Mesangial cell (primary cell): ENCODE data around the gene GNL2. TPM values are rescaled to one million over a fixed set of nuclear protein-coding genes. Genes with fewer than 3 reads are reported as not detected.

Source experiments
- total RNA-seq: library from RNA; depleted of rRNA; stranded (reverse); fragments of >200 nt; gene quantifications from 2 replicates; pipeline ENCODE4 v1.2.3, GENCODE V29; 2015

Gene GNL2
- 27.5 and 30.5 TPM in 2 replicates for total RNA-seq

DNA sequence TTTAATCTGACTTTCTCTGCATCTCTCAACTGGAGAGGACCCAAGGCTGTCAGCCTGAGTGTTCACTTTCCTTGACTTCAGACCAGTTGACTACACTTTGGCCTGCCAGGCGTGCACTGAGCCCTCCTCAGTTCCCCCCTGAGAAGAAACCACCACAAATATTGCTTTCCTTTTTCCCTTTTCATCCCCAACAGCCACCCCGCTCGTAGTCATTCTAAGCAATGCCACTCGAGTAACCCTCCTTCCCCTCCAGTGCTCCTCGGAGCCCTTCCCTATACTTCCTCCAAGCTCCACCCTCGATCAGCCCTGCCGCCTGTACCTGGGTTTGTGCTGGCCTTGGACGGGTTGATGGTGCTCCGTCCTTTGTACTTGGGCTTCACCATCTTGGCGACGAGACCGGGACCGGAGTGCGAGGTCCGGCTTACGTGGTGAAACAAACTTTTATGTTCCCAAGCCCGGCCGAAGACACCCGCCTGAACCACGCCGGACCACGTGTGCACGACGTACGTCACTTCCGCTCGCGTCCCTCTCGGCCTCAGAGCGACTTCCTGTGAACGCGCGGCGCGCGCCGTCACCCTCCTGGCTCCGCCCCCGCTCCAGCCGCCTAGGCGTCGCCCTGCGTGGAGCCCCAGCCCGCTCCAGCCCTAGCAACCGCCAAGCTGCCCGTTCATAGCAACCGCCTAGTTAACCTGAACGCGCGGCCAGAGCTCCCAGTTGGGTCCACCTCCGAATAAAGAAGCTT is at the start of gene GNL2:
Gene GNL2 (minus strand): TSS at position 498 of the 742 bp plus-strand sequence. CDS start 115 bp downstream, at position 383.

DNA sequence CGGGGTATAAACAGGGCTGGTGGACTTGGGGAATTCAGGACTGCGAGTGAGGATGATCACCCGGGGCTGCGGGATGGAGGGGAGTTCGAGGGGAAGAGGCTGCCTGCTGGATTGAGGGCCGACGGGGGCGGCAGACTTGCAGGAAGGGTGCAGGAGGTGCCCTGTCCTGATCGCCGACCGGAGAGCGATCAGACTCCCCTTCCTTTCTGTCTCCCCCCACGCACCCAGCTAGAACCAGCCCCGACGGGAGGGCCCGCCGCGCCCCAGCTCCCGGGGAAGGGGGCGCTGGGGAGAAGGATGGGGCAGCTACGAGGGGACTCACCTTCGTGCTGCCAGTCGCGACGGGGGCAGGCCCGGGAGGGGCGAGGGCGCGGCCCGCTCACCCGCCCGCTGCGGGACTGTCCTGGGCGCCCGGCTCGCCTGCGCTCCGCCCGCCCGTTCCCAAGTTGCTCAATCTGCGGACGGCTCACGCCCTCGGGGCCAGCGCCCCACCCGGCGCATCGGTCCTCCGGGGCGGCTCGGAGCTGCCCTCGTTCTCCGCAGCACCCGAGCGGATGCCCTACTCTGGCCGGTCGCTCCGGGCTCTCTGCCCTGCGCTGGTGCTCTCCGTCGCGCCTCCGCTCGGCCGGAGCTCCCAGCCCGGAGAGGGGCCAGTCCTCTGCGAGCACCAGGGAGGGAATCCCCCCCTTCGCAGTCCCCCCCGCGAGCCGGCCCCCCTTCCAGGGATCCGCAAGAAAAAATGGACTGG is 38.7 kb upstream of the GNL2 start, which contains the start of gene RSPO1:
Gene RSPO1 (minus strand): TSS at position 649 of the 748 bp plus-strand sequence. CDS start 5,231 bp downstream, outside the sequence.

DNA sequence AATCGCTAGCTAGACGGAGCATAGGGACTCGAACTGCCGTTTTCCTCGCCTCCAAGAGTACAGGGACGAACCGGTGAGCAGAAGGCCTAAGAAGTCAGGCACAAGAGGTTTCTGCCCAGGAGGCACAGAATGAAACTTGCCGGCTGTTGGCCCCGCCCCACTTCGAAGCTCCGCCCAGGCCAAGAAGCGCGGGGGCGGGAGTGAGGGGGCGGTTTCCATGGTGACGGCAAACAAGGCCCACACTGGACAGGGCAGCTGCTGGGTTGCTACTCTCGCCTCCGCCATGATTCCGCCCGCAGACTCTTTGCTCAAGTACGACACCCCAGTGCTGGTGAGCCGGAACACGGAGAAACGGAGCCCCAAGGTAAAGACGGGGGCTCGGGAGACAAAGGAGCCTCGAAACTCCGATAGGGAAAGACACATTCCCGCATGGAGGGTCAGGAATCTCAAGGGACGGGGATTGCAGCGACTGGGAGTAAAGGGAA is 39.0 kb downstream of the GNL2 start, which contains the start of gene DNALI1:
Gene DNALI1 (plus strand): TSS at position 229 of the 485 bp plus-strand sequence. CDS start 55 bp downstream, at position 284.

DNA sequence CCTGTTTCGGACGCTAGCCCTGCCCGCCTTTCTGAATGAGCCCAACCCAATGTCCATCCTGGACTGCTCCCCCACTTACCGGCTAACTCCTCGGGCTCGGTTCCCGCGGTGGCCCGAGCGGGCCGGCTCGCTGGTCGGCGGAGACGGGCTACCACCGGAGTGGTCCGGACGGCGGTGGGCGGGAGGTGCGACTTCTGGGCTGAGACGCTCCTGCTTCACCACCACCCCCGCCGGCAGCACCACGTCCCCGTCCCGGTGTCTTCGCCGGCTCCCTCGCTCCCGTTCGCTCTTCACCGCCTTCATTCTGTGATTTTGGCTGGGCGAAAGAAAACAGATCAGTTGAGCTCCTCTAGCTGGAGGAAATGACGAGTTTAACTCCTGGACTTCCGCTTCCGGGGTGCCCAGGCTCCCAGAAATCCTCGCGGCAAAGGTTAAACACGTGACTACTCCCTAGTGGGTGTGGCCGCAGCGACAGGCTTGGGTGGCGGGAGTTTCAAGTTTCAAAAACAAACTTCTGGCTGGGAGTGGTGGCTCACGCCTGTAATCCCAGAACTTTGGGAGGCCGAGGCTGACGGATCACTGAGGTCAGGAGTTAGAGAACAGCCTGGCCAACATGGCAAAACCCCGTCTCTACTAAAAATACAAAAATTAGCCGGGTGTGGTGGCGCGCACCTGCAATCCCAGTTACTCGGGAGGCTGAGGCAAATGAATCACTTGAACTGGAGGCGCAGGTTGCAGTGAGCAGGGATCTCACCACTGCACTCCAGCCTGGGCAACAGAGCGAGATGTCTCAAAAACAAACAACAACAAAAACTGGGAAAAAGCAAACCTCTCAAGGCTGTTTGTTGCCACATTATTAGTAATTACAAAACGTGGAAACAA is 41.6 kb downstream of the GNL2 start, which contains the start of gene SNIP1:
Gene SNIP1 (minus strand): TSS at position 367 of the 882 bp plus-strand sequence. CDS start 64 bp downstream, at position 303.

Other genes with a start within 250 kb of the GNL2 start
- gene ZC3H12A, start 121.4 kb downstream of the GNL2 start, total RNA-seq, result 14.8 and 23.7 TPM in 2 replicates
- gene MEAF6, start 81.2 kb downstream of the GNL2 start, total RNA-seq, result 52.0 and 54.1 TPM in 2 replicates
- gene SNIP1, start 41.6 kb downstream of the GNL2 start, total RNA-seq, result 17.6 and 17.9 TPM in 2 replicates
- gene DNALI1, start 39.0 kb downstream of the GNL2 start, total RNA-seq, result 3.3 and 11.3 TPM in 2 replicates
- gene RSPO1, start 39.0 kb upstream of the GNL2 start, total RNA-seq, result not detected in 2 replicates
- 2.2 and 51.7 TPM in 2 replicates for gene CDCA8, start 96.6 kb upstream of the GNL2 start, total RNA-seq
- gene EPHA10, start 169.2 kb upstream of the GNL2 start, total RNA-seq, result not detected in 2 replicates
- 0.81 and 1.3 TPM in 2 replicates for gene MANEAL, start 197.9 kb upstream of the GNL2 start, total RNA-seq
- gene C1orf122, start 211.9 kb upstream of the GNL2 start, total RNA-seq, result 77.2 and 82.7 TPM in 2 replicates
- gene YRDC, start 212.3 kb upstream of the GNL2 start, total RNA-seq, result 15.6 and 23.3 TPM in 2 replicates